ENCODE measurements around the gene SCYL2. TPM values are rescaled to one million over a fixed set of nuclear protein-coding genes. Genes with fewer than 3 reads are reported as not detected.
A peak's percentile ranks its signal among the peaks of the same experiment; 100 is the strongest.

Gene SCYL2
- total and polyA plus RNA-seq, 2 of the 13 experiments (the other 11 are each of a cell fraction or from before 2014, with no cell fraction given) = 11.4 to 28.8 TPM

DNA sequence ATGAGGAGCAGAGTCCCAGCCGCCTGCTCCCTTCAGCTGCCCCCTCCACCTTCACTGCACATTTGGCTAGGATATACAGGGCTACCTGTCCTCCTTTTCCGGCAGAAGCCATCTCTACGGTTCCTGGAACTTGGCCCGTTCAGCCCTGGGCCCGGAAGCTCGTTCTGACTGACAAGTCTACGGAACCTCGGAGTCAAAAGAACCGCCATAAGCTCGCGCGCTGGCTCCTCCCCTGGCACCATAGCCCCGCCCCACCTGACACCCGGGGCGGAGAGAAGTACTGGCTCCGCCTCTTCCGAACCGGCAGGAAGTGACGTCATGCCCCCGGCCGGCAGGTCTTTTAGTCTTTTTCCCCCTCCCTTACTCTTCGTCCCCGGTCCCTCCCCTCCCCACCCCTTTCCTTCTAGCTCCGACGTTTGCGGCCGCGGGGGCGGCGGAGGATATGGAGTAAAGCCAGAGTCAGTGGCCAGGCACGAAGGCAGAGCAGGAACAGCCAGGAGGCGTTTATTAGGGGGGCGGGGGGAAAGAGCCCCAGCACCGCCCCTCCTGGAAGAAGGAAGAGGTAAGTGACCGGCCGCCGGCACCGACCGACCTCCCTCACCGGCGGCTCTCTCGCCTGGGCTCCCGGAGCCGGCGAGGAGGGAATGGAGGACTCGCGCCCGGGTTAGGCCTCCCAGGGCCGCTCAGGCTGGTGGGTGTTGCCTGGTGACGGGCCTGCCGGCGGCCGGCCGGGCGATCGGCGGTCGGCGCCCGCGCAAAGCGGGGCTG is at the start of gene SCYL2, which contains the start of gene DEPDC4 (continued):
- TF ChIP-seq, protein P1, sequence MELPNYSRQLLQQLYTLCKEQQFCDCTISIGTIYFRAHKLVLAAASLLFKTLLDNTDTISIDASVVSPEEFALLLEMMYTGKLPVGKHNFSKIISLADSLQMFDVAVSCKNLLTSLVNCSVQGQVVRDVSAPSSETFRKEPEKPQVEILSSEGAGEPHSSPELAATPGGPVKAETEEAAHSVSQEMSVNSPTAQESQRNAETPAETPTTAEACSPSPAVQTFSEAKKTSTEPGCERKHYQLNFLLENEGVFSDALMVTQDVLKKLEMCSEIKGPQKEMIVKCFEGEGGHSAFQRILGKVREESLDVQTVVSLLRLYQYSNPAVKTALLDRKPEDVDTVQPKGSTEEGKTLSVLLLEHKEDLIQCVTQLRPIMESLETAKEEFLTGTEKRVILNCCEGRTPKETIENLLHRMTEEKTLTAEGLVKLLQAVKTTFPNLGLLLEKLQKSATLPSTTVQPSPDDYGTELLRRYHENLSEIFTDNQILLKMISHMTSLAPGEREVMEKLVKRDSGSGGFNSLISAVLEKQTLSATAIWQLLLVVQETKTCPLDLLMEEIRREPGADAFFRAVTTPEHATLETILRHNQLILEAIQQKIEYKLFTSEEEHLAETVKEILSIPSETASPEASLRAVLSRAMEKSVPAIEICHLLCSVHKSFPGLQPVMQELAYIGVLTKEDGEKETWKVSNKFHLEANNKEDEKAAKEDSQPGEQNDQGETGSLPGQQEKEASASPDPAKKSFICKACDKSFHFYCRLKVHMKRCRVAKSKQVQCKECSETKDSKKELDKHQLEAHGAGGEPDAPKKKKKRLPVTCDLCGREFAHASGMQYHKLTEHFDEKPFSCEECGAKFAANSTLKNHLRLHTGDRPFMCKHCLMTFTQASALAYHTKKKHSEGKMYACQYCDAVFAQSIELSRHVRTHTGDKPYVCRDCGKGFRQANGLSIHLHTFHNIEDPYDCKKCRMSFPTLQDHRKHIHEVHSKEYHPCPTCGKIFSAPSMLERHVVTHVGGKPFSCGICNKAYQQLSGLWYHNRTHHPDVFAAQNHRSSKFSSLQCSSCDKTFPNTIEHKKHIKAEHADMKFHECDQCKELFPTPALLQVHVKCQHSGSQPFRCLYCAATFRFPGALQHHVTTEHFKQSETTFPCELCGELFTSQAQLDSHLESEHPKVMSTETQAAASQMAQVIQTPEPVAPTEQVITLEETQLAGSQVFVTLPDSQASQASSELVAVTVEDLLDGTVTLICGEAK (IDR thresholded peaks at IDR 0.05) = no peak
- TF ChIP-seq, protein P1 (CRISPR knock-in tag; IDR thresholded peaks at IDR 0.05) = no peak
- TF ChIP-seq, protein P2, sequence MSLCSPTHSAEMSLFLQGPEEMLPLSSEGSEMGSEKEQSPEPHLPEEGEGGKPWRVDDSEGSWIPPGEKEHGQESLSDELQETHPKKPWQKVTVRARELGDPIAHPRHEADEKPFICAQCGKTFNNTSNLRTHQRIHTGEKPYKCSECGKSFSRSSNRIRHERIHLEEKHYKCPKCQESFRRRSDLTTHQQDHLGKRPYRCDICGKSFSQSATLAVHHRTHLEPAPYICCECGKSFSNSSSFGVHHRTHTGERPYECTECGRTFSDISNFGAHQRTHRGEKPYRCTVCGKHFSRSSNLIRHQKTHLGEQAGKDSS (CRISPR knock-in tag; IDR thresholded peaks at IDR 0.05; ENCODE audit: borderline replicate concordance, low read depth) = 0 out of 2 replicates have a peak, but pooled peaks have one; percentile 27
- TF ChIP-seq EED (CRISPR knock-in tag; IDR thresholded peaks at IDR 0.05) = 0 out of 2 replicates have a peak, but pooled peaks have one; percentile 20
- TF ChIP-seq, protein P3, sequence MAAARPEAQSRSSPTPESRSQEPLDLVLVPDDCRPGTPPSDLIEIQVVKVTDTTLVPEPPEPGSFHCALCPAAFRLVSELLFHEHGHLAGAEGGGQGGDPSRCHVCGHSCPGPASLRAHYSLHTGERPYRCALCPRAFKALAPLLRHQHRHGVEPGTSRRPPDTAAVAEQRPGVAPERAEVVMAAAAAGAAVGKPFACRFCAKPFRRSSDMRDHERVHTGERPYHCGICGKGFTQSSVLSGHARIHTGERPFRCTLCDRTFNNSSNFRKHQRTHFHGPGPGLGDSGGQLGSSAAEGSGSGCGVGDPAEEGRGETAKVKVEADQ (CRISPR knock-in tag; IDR thresholded peaks at IDR 0.05; ENCODE audit: borderline replicate concordance) = peak; percentile 66; the same call in 1 of the 2 replicates
- TF ChIP-seq JUNB (CRISPR knock-in tag; IDR thresholded peaks at IDR 0.05; ENCODE audit: borderline replicate concordance) = no peak
- TF ChIP-seq, protein P4, sequence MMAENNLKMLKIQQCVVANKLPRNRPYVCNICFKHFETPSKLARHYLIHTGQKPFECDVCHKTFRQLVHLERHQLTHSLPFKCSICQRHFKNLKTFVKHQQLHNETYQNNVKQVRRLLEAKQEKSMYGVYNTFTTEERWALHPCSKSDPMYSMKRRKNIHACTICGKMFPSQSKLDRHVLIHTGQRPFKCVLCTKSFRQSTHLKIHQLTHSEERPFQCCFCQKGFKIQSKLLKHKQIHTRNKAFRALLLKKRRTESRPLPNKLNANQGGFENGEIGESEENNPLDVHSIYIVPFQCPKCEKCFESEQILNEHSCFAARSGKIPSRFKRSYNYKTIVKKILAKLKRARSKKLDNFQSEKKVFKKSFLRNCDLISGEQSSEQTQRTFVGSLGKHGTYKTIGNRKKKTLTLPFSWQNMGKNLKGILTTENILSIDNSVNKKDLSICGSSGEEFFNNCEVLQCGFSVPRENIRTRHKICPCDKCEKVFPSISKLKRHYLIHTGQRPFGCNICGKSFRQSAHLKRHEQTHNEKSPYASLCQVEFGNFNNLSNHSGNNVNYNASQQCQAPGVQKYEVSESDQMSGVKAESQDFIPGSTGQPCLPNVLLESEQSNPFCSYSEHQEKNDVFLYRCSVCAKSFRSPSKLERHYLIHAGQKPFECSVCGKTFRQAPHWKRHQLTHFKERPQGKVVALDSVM (CRISPR knock-in tag; IDR thresholded peaks at IDR 0.05) = peak; percentile 26; the same call in 1 of the 2 replicates
- TF ChIP-seq ZNF83 (CRISPR knock-in tag; IDR thresholded peaks at IDR 0.05; ENCODE audit: borderline replicate concordance) = no peak
- no peak for TF ChIP-seq ZKSCAN8 (CRISPR knock-in tag; IDR thresholded peaks at IDR 0.05; ENCODE audit: borderline replicate concordance)
- TF ChIP-seq ZNF431 (CRISPR knock-in tag; IDR thresholded peaks at IDR 0.05; ENCODE audit: borderline replicate concordance, low read depth) = 0 out of 2 replicates have a peak, but pooled peaks have one; percentile 4
- TF ChIP-seq ZFP37 (CRISPR knock-in tag; IDR thresholded peaks at IDR 0.05; ENCODE audit: borderline replicate concordance) = no peak
- TF ChIP-seq, protein P5, sequence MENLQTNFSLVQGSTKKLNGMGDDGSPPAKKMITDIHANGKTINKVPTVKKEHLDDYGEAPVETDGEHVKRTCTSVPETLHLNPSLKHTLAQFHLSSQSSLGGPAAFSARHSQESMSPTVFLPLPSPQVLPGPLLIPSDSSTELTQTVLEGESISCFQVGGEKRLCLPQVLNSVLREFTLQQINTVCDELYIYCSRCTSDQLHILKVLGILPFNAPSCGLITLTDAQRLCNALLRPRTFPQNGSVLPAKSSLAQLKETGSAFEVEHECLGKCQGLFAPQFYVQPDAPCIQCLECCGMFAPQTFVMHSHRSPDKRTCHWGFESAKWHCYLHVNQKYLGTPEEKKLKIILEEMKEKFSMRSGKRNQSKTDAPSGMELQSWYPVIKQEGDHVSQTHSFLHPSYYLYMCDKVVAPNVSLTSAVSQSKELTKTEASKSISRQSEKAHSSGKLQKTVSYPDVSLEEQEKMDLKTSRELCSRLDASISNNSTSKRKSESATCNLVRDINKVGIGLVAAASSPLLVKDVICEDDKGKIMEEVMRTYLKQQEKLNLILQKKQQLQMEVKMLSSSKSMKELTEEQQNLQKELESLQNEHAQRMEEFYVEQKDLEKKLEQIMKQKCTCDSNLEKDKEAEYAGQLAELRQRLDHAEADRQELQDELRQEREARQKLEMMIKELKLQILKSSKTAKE (CRISPR knock-in tag; IDR thresholded peaks at IDR 0.05; ENCODE audit: borderline replicate concordance) = peak; percentile 47; the same call in 1 of the 2 replicates

Data from HepG2 (cell line).